ENCODE results near the gene GRAMD1B.
A peak's percentile ranks its signal among the peaks of the same experiment; 100 is the strongest.
"Not testable (repeated sequence)": the region's sequence is repeated elsewhere in the genome, so short reads cannot be mapped to it uniquely, and the experiment has no call there.

The GRAMD1B gene

DNA sequence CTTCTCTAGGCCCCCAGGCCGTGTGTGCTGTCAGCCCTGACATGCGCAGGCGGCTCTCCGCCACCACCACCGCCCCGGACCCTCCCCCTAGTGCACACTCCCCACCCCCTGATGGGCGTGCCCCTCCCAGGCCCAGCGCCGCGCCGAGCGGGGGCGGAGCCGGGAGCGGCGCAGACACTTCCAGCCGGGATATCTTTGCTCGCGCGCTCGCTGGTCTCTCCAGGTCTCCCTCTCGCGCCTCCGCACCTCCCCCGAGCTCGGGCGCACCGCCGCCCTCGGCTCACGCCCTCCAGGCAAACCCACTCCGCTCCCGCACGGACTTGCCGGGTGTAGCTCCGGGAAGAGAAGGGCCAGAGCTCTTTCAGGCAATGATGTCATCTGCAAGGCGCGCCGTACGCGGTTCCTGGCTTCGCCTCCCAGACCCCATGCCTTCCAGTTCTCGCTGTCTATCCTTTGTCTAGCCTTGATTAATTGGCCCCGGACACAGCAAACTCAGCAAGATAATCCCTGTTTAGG, 224.6 kb downstream of the GRAMD1B start, which contains the start of gene SCN3B:
SCN3B (minus strand) TSS at position 59 of the 516 bp plus-strand sequence. CDS start 823 bp downstream, outside the sequence.
- DNase-seq = peak; percentile 66

DNA sequence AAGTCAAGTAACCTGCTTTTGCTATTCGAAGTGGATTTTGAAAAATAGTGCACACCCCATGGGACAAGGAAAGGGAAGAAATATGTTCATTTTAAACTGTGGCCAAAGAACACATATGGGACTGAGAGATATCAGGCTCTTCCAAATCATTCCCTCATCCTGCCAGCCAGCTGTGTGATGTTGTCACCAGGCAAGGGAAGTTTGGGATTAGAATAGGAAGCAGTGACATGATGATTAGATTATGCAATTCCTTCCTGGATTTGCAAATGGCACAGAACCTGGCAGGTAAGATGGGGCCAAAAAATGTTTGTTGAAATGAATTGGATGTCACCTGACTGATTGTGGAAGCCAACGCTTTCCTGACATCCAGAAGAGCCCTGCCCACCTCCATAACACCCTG, 229.2 kb downstream of the GRAMD1B start:
- no peak for DNase-seq

DNA sequence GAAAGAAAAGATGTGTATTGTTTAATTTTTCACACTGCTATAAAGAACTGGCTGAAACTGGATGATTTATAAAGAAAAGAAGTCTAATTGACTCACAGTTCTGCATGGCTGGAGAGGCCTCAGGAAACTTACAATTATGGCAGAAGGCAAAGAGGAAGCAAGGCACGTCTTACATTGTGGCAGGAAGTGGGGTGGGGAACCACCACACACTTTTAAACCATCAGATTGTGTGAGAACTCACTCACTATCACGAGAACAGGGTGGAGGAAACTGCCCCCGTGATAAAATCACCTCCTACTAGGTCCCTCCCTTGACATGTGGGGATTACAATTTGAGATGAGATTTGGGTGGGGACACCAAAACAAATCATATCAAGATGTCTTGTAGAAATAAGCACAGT, 229.9 kb downstream of the GRAMD1B start:
- not testable (repeated sequence) for DNase-seq

DNA sequence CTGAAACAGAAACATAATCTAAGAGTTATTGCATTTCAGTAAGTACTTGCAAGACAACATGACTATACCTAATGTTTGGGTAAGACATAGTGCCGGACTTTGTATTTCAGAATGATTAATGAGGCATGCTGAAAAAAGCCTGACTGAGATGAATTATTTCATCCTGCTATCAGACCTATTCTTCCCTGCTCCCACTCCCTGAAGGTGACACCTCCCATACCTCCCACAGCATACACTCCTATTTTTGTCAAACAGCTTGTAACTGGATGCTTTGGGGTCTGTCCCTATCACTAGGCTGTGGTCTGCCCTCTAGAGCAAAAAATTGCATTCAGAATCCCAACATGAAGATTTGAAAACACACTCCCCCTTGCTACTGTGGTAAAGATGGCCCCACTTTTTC, 235.2 kb downstream of the GRAMD1B start:
- DNase-seq = no peak

DNA sequence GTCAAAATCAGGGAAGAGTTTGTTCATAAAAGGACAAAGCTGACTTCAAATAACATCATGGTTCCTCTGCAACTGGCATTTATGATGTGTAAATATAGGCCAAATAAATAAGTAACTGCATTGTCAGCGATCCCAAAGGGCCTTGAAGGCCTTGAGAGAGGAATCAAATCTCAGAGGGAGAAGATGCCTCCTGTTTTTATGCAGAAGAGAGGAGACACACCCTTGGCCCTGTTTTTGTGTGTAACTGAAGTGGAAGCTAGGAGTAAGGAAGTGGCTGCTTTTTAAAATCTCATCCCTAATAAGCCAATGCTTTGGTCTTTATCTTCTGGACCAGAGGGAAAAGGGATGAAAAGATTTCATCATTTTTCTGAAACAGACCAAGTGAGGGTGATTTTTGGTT, 240.0 kb downstream of the GRAMD1B start:
- no peak for DNase-seq

DNA sequence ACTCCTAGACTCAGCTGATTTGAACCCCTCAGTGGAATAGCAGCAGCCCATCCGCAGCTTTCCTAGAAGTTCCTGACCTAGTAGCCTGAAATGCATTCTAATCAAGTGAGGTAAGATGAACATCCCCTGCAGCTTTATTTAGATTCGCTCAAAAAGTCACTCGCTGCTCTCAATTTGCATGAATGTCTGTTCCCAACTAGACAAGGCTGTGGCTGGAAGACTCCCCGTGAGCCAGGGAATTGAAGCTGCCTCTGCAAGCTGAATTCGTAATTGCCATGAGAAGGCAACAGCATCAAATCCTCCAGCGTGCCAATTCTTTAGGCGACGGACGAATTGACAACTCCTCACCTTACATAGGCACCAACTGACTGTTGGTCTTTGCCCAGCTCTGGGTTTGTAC, 241.5 kb downstream of the GRAMD1B start:
- no peak for DNase-seq

DNA sequence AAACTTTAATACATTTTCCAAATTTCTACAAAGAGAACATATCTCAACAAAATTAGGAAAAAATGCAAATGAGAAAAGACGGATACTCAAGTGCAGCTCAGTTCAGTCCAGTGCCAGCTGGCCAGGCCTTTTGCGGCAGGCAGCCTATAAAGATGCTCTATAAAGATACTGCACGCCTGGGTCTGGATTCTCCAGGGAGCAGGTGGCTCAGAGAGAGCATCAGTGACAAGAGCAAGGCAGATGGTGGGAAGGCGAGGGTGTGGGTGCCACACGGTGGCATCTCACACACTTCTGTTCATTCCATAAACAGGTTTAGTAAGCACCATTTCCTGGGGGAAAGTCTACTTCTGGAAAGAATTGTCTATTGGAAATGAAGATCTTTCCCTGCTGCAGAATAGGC, 242.5 kb downstream of the GRAMD1B start:
- DNase-seq = no peak

DNA sequence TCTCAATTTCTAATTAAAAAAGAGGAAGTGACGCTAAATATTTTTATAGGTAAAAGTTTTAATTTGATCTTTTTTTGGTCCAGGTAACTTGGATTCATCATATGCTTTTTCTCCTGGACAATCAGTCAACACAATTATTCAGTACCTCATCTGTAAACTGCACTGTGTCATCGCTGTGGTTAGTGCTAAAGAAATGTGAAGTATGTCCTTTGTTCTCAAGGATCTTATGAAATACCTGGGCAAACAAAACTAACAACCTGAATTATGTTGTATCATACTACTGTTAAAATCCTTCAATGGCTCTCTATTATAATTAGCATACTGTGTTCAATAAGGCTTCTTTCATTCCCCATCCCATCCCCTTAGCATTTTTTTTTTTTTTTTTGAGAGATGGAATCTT, 244.2 kb downstream of the GRAMD1B start:
- DNase-seq = no peak

All from SHP77 treated with DMSO at 0.1 percent for 48 hours (cell line).